Mucosa of descending colon (tissue), 3 donors: Measurements from ENCODE around the gene SH3PXD2B. TPM values are rescaled to one million over a fixed set of nuclear protein-coding genes. Genes with fewer than 3 reads are reported as not detected.

Source experiments
- ATAC-seq: fragments of 200-7000 bp; cut with Tn5 transposase; one replicate; pipeline ENCODE4 v1.9.1; 2020; ENCODE audit warnings: mild to moderate bottlenecking, moderate library complexity
- DNase-seq, 3 donors: peaks; one replicate each; pipeline ENCODE4 v3.0.0-alpha.2; 2020
- H3K36me3 ChIP-seq: fragments of 200-600 bp; one replicate; pipeline ENCODE4 v1.8.0; 2021; ENCODE audit warnings: low read depth, mild to moderate bottlenecking
- H3K4me1 ChIP-seq: fragments of 200-600 bp; one replicate; pipeline ENCODE4 v1.8.0; 2021; ENCODE audit warnings: low read depth, mild to moderate bottlenecking
- H3K4me3 ChIP-seq: fragments of 200-600 bp; one replicate; pipeline ENCODE4 v1.8.0; 2021; ENCODE audit warnings: mild to moderate bottlenecking
- H3K9me3 ChIP-seq: fragments of 200-600 bp; one replicate; pipeline ENCODE4 v1.8.0; 2021; ENCODE audit warnings: mild to moderate bottlenecking
- CTCF ChIP-seq: fragments of 200-600 bp; IDR thresholded peaks from one replicate; pipeline ENCODE4 v1.8.0; 2022; ENCODE audit warnings: antibody characterized with exemption, mild to moderate bottlenecking
- intact Hi-C, 2 donors: fragments of 100-400 bp; cut with DNase I in 1 of 2; cut with micrococcal nuclease in 1 of 2; formaldehyde crosslinking; loops; one replicate each; pipeline versions ENCODE4 v1.11.0 to v1.11.1; 2022; cut with DNase I, micrococcal nuclease
- total RNA-seq, 3 donors: library from RNA; stranded (reverse); fragmentation: NEBNext Ultra II Directional in 2 of 3; extraction: Animal tissue kit (Norgen Biotek cat#: 25700) in 2 of 3; gene quantifications; one replicate each; pipeline versions ENCODE4 v1.2.1 to v1.2.4, GENCODE V29; 2021 to 2023
- donor health status: DM: no; HTN: no; CAD: no; lungs with moderate emphysema.
- donor health status: DM: no; HTN: no; CAD: no.
- donor health status: DM: no; HTN: yes; CAD: no.

SH3PXD2B gene
- total RNA-seq, 3 donors from 2014 or later: 5.4 to 28.7 (median 19.9) TPM

GRCh38 chr5:172276214-172276613 is 178.1 kb downstream of the SH3PXD2B start:
- intact Hi-C loops: no loop called here
- no peak for DNase-seq
- no peaks in the 10 kb centered on the region for H3K9me3 ChIP-seq
- H3K4me1 ChIP-seq: peaks cover 4% of the 10 kb centered on the region
- TF ChIP-seq CTCF: no peak
- H3K4me3 ChIP-seq: no peak overlapping the region
- no peaks in the 10 kb centered on the region for H3K36me3 ChIP-seq
- no peak for ATAC-seq

Other genes starting within 250 kb of the SH3PXD2B start
- gene UBTD2, start 170.8 kb downstream of the SH3PXD2B start, total RNA-seq: 10 to 100 TPM; 18.3 to 22.2 (median 20.0) TPM
- 10 to 100 TPM; 65.7 to 97.6 (median 96.6) TPM for gene NEURL1B, start 186.7 kb upstream of the SH3PXD2B start, total RNA-seq